ENCODE results near the gene TRPV4.

DNA sequence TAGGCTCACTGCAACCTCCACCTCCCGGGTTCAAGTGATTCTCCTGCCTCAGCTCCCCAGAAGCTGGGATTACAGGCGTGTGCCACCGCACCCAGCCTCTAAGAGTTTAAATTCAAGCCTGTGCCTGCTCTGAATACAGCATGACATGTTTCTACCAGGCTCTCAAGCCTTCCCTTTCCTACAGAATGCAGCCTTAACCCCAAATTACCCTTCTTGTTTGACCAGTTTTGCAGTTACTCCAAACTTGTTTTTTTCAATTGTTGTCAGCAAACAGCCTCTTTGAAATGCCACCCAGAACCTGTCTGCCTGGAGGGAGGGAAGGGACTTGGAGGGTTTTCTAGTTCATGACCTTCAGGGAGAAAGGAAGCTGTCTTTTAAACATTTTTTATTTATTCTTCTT is 31.7 kb upstream of the TRPV4 start:
- TF ChIP-seq CTCF (IDR thresholded peaks at IDR 0.05 in 4 of 5, conservative IDR thresholded peaks at IDR 0.05 in 1 of 5) (no peak), POLR2A (IDR thresholded peaks at IDR 0.05) (no peak)
